ENCODE data around the gene ODF4. TPM values are rescaled to one million over a fixed set of nuclear protein-coding genes. Genes with fewer than 3 reads are reported as not detected.

Gene ODF4
- not detected in 5 replicates for total RNA-seq (2022; extraction: Qiagen RNA extraction; ENCODE audit: low read depth)

GRCh38 chr17:8339540-8339939, at the start of gene ODF4:
TSS of gene ODF4 (plus strand) at chr17:8339840. CDS start at chr17:8340052, 212 bp downstream.

GRCh38 chr17:8376271-8377067, 36.8 kb downstream of the ODF4 start, which contains the start of gene KRABD2:
TSS of gene KRABD2 (minus strand) at chr17:8376704.

GRCh38 chr17:8383143-8383822, 43.6 kb downstream of the ODF4 start, which contains the start of gene RPL26:
TSS of gene RPL26 (minus strand) at chr17:8383193. CDS start at chr17:8382310, 883 bp downstream.

Other genes starting within 250 kb of the ODF4 start
- gene ALOXE3, start 221.3 kb upstream of the ODF4 start, total RNA-seq (2022; extraction: Qiagen RNA extraction; ENCODE audit: low read depth), result 5.7 to 11.5 TPM (median 6.9 TPM) in 5 replicates
- 0.40 to 3.1 TPM (median 2.0 TPM) in 5 replicates for gene HES7, start 215.7 kb upstream of the ODF4 start, total RNA-seq (2022; extraction: Qiagen RNA extraction; ENCODE audit: low read depth)
- gene PER1, start 187.4 kb upstream of the ODF4 start, total RNA-seq (2022; extraction: Qiagen RNA extraction; ENCODE audit: low read depth), result 5.5 to 9.6 TPM (median 6.7 TPM) in 5 replicates
- 22.8 to 29.5 TPM (median 26.4 TPM) in 5 replicates for gene VAMP2, start 176.9 kb upstream of the ODF4 start, total RNA-seq (2022; extraction: Qiagen RNA extraction; ENCODE audit: low read depth)
- 16.0 to 20.8 TPM (median 19.5 TPM) in 5 replicates for gene TMEM107, start 163.5 kb upstream of the ODF4 start, total RNA-seq (2022; extraction: Qiagen RNA extraction; ENCODE audit: low read depth)
- gene BORCS6, start 149.7 kb upstream of the ODF4 start, total RNA-seq (2022; extraction: Qiagen RNA extraction; ENCODE audit: low read depth), result 5.3 to 8.3 TPM (median 7.3 TPM) in 5 replicates
- 146 to 164 TPM (median 159 TPM) in 5 replicates for gene AURKB, start 129.3 kb upstream of the ODF4 start, total RNA-seq (2022; extraction: Qiagen RNA extraction; ENCODE audit: low read depth)
- gene CTC1, start 91.8 kb upstream of the ODF4 start, total RNA-seq (2022; extraction: Qiagen RNA extraction; ENCODE audit: low read depth), result 12.0 to 14.1 TPM (median 13.0 TPM) in 5 replicates
- 40.7 to 51.3 TPM (median 49.7 TPM) in 5 replicates for gene PFAS, start 90.6 kb upstream of the ODF4 start, total RNA-seq (2022; extraction: Qiagen RNA extraction; ENCODE audit: low read depth)
- 38.0 to 54.1 TPM (median 47.9 TPM) in 5 replicates for gene RANGRF, start 51.2 kb upstream of the ODF4 start, total RNA-seq (2022; extraction: Qiagen RNA extraction; ENCODE audit: low read depth)
- 4.9 to 10.5 TPM (median 8.0 TPM) in 5 replicates for gene SLC25A35, start 44.4 kb upstream of the ODF4 start, total RNA-seq (2022; extraction: Qiagen RNA extraction; ENCODE audit: low read depth)
- gene ARHGEF15, start 29.6 kb upstream of the ODF4 start, total RNA-seq (2022; extraction: Qiagen RNA extraction; ENCODE audit: low read depth), result not detected in 5 replicates
- 3,512 to 4,835 TPM (median 4,194 TPM) in 5 replicates for gene RPL26, start 43.4 kb downstream of the ODF4 start, total RNA-seq (2022; extraction: Qiagen RNA extraction; ENCODE audit: low read depth)
- not detected in 5 replicates for gene RNF222, start 58.0 kb downstream of the ODF4 start, total RNA-seq (2022; extraction: Qiagen RNA extraction; ENCODE audit: low read depth)
- 51.7 to 67.7 TPM (median 59.2 TPM) in 5 replicates for gene NDEL1, start 96.0 kb downstream of the ODF4 start, total RNA-seq (2022; extraction: Qiagen RNA extraction; ENCODE audit: low read depth)

All from A549 treated with RU486 at 1 μM for 4 hours (cell line).